Naive B cell (primary cell): Measurements from ENCODE around the gene CCDC141. TPM values are rescaled to one million over a fixed set of nuclear protein-coding genes. Genes with fewer than 3 reads are reported as not detected.
A peak's percentile ranks its signal among the peaks of the same experiment; 100 is the strongest.

Source experiments
- ATAC-seq, 2 donors: fragments of 150-1000 bp; cut with Tn5 transposase; 2 replicates each; pipeline ENCODE4 v1.10.0; 2021; ENCODE audit warnings: low read depth in 2 of 2, mild to moderate bottlenecking in 2 of 2, moderate library complexity in 2 of 2
- DNase-seq: peaks from one replicate; pipeline ENCODE4 v3.0.0; 2022
- H3K27ac Mint-ChIP-seq, 6 donors: one replicate each; pipeline ENCODE4 v1.8.0; 2020 to 2022; ENCODE audit warnings: mild to moderate bottlenecking in 6 of 6, mixed read lengths in 6 of 6, moderate library complexity in 5 of 6, inconsistent platforms in 2 of 6
- H3K27me3 Mint-ChIP-seq, 3 donors: one replicate each; pipeline ENCODE4 v1.8.0; 2021 to 2022; ENCODE audit warnings: mixed read lengths in 3 of 3, mild to moderate bottlenecking in 1 of 3
- H3K36me3 Mint-ChIP-seq, 2 donors: one replicate each; pipeline ENCODE4 v1.8.0; 2020 to 2022; ENCODE audit warnings: mixed read lengths in 2 of 2, inconsistent platforms in 1 of 2, mild to moderate bottlenecking in 1 of 2
- H3K4me1 Mint-ChIP-seq, 3 donors: one replicate each; pipeline ENCODE4 v1.8.0; 2020 to 2022; ENCODE audit warnings: mixed read lengths in 3 of 3, inconsistent platforms in 1 of 3, mild to moderate bottlenecking in 1 of 3, moderate library complexity in 1 of 3
- H3K4me3 Mint-ChIP-seq, 8 donors: one replicate each; pipeline ENCODE4 v1.8.0; 2020 to 2022; ENCODE audit warnings: mild to moderate bottlenecking in 8 of 8, mixed read lengths in 8 of 8, moderate library complexity in 8 of 8, inconsistent platforms in 2 of 8
- H3K9me3 Mint-ChIP-seq, 7 donors: one replicate each; pipeline ENCODE4 v1.8.0; 2020 to 2022; ENCODE audit warnings: mixed read lengths in 7 of 7, mild to moderate bottlenecking in 5 of 7, inconsistent platforms in 2 of 7, moderate library complexity in 1 of 7
- polyA plus RNA-seq, 6 donors: library from polyadenylated mRNA; unstranded; fragments of 300-500 nt; fragmentation: Illumina TruSeq; gene quantifications; one replicate each; pipeline ENCODE4 v1.2.3, GENCODE V29; 2021; ENCODE audit warnings: low read depth in 6 of 6

Gene CCDC141
- polyA plus RNA-seq, 6 donors from 2014 or later: 3.3 to 20.1 (median 7.5) TPM

- Mint-ChIP-seq H3K9me3 (no peaks in the 10 kb centered on the region), H3K36me3 (no peaks in the 10 kb centered on the region), H3K4me3 (no peak overlapping the region), H3K27me3 (no peaks in the 10 kb centered on the region), H3K4me1 (peaks cover 0 to 7% (median 2%) of the 10 kb centered on the region in 3 donors), H3K27ac (no peak overlapping the region)
- peak; percentile 74 to 81 for ATAC-seq
- DNase-seq: peak; percentile 42
Observed at GRCh38 chr2:178914259-178914849, 135.6 kb downstream of the CCDC141 start.

- no peaks in the 10 kb centered on the region for H3K9me3 Mint-ChIP-seq
Observed at GRCh38 chr2:178913049-178913441, 136.9 kb downstream of the CCDC141 start.

GRCh38 chr2:178912416-178913048, 137.4 kb downstream of the CCDC141 start:
- Mint-ChIP-seq H3K27me3 (no peaks in the 10 kb centered on the region), H3K27ac (no peak overlapping the region), H3K4me1 (peaks cover 0 to 7% (median 2%) of the 10 kb centered on the region in 3 donors), H3K9me3 (no peaks in the 10 kb centered on the region), H3K36me3 (no peaks in the 10 kb centered on the region), H3K4me3 (peak overlapping the region in 1 of 8 donors; percentile 53)
- DNase-seq (no peak), ATAC-seq (no peak)

More at GRCh38 chr2:178913049-178913441, 136.9 kb downstream of the CCDC141 start:
- H3K4me1 Mint-ChIP-seq: peaks cover 0 to 7% (median 2%) of the 10 kb centered on the region in 3 donors
- H3K36me3 Mint-ChIP-seq: no peaks in the 10 kb centered on the region
- no peak overlapping the region for H3K27ac Mint-ChIP-seq
- no peaks in the 10 kb centered on the region for H3K27me3 Mint-ChIP-seq
- peak overlapping the region in 1 of 8 donors; percentile 53 for H3K4me3 Mint-ChIP-seq
- ATAC-seq: no peak
- no peak for DNase-seq

- DNase-seq (no peak), ATAC-seq (no peak)
- Mint-ChIP-seq H3K27me3 (no peaks in the 10 kb centered on the region), H3K27ac (no peak overlapping the region), H3K9me3 (no peaks in the 10 kb centered on the region), H3K4me3 (no peak overlapping the region), H3K4me1 (peaks cover 0 to 7% (median 2%) of the 10 kb centered on the region in 3 donors), H3K36me3 (no peaks in the 10 kb centered on the region)
Observed at GRCh38 chr2:178911039-178911438, 138.9 kb downstream of the CCDC141 start.

GRCh38 chr2:178910005-178910404, 139.9 kb downstream of the CCDC141 start:
- Mint-ChIP-seq H3K27ac (no peak overlapping the region), H3K36me3 (no peaks in the 10 kb centered on the region), H3K4me1 (peaks cover 0 to 7% (median 2%) of the 10 kb centered on the region in 3 donors), H3K27me3 (no peaks in the 10 kb centered on the region), H3K9me3 (no peaks in the 10 kb centered on the region), H3K4me3 (no peak overlapping the region)
- no peak for ATAC-seq
- DNase-seq: no peak

GRCh38 chr2:178909507-178909906, 140.4 kb downstream of the CCDC141 start:
- Mint-ChIP-seq H3K9me3 (peaks cover 0 to 2% (median 0%) of the 10 kb centered on the region in 7 donors), H3K36me3 (peaks cover 0 to 3% of the 10 kb centered on the region in 2 donors), H3K27ac (no peak overlapping the region), H3K4me3 (no peak overlapping the region), H3K4me1 (peaks cover 0 to 7% (median 2%) of the 10 kb centered on the region in 3 donors), H3K27me3 (no peaks in the 10 kb centered on the region)
- ATAC-seq (no peak), DNase-seq (no peak)

- Mint-ChIP-seq H3K27ac (no peak overlapping the region), H3K4me3 (no peak overlapping the region)
- DNase-seq: no peak
Observed at GRCh38 chr2:178908810-178909209, 141.1 kb downstream of the CCDC141 start.

GRCh38 chr2:178905261-178905660, 144.7 kb downstream of the CCDC141 start:
- Mint-ChIP-seq H3K9me3 (peaks cover 0 to 4% (median 0%) of the 10 kb centered on the region in 7 donors), H3K27ac (no peak overlapping the region), H3K4me3 (no peak overlapping the region), H3K4me1 (no peaks in the 10 kb centered on the region), H3K27me3 (no peaks in the 10 kb centered on the region), H3K36me3 (peaks cover 0 to 5% of the 10 kb centered on the region in 2 donors)
- ATAC-seq (no peak), DNase-seq (no peak)

More at GRCh38 chr2:178908810-178909209, 141.1 kb downstream of the CCDC141 start:
- Mint-ChIP-seq H3K4me1 (peaks cover 0 to 7% (median 0%) of the 10 kb centered on the region in 3 donors), H3K36me3 (peaks cover 0 to 5% of the 10 kb centered on the region in 2 donors), H3K9me3 (peaks cover 0 to 4% (median 0%) of the 10 kb centered on the region in 7 donors), H3K27me3 (no peaks in the 10 kb centered on the region)
- ATAC-seq: no peak

GRCh38 chr2:178899656-178900055, 150.3 kb downstream of the CCDC141 start:
- H3K4me1 Mint-ChIP-seq: no peaks in the 10 kb centered on the region
- H3K9me3 Mint-ChIP-seq: peaks cover 0 to 3% (median 0%) of the 10 kb centered on the region in 7 donors
- H3K4me3 Mint-ChIP-seq: no peak overlapping the region
- no peaks in the 10 kb centered on the region for H3K27me3 Mint-ChIP-seq
- H3K36me3 Mint-ChIP-seq: peaks cover 0 to 4% of the 10 kb centered on the region in 2 donors
- DNase-seq (no peak), ATAC-seq (no peak)
- H3K27ac Mint-ChIP-seq: peak overlapping the region in 1 of 6 donors; percentile 33

GRCh38 chr2:178895872-178896271, 154.1 kb downstream of the CCDC141 start:
- H3K27ac Mint-ChIP-seq: peak overlapping the region in 1 of 6 donors; percentile 53

GRCh38 chr2:178895171-178895570, 154.8 kb downstream of the CCDC141 start:
- DNase-seq (no peak), ATAC-seq (no peak)
- Mint-ChIP-seq H3K9me3 (no peaks in the 10 kb centered on the region), H3K36me3 (no peaks in the 10 kb centered on the region), H3K27ac (peak overlapping the region in 3 of 6 donors; percentile 4 to 50 (median 6)), H3K4me3 (no peak overlapping the region), H3K27me3 (no peaks in the 10 kb centered on the region), H3K4me1 (peaks cover 0 to 6% (median 0%) of the 10 kb centered on the region in 3 donors)

More at GRCh38 chr2:178895872-178896271, 154.1 kb downstream of the CCDC141 start:
- ATAC-seq (no peak), DNase-seq (no peak)
- Mint-ChIP-seq H3K4me1 (peaks cover 0 to 6% (median 0%) of the 10 kb centered on the region in 3 donors), H3K4me3 (no peak overlapping the region), H3K9me3 (no peaks in the 10 kb centered on the region), H3K36me3 (no peaks in the 10 kb centered on the region), H3K27me3 (no peaks in the 10 kb centered on the region)

GRCh38 chr2:178892751-178893625, 156.9 kb downstream of the CCDC141 start:
- peak overlapping the region in 2 of 6 donors; percentile 5 to 78 for H3K27ac Mint-ChIP-seq
- no peaks in the 10 kb centered on the region for H3K9me3 Mint-ChIP-seq
- H3K4me3 Mint-ChIP-seq: no peak overlapping the region
- no peaks in the 10 kb centered on the region for H3K27me3 Mint-ChIP-seq
- no peaks in the 10 kb centered on the region for H3K36me3 Mint-ChIP-seq
- ATAC-seq (no peak), DNase-seq (no peak)
- peaks cover 0 to 6% (median 0%) of the 10 kb centered on the region in 3 donors for H3K4me1 Mint-ChIP-seq

- H3K36me3 Mint-ChIP-seq: no peaks in the 10 kb centered on the region
- peaks cover 0 to 6% (median 0%) of the 10 kb centered on the region in 3 donors for H3K4me1 Mint-ChIP-seq
- no peak overlapping the region for H3K4me3 Mint-ChIP-seq
- no peaks in the 10 kb centered on the region for H3K27me3 Mint-ChIP-seq
- H3K27ac Mint-ChIP-seq: no peak overlapping the region
- ATAC-seq (no peak), DNase-seq (no peak)
- H3K9me3 Mint-ChIP-seq: no peaks in the 10 kb centered on the region
Observed at GRCh38 chr2:178891959-178892485, 157.9 kb downstream of the CCDC141 start.
